ENCODE data around the gene DIPK2A. TPM values are rescaled to one million over a fixed set of nuclear protein-coding genes. Genes with fewer than 3 reads are reported as not detected.
A peak's percentile ranks its signal among the peaks of the same experiment; 100 is the strongest.

The DIPK2A gene
- total RNA-seq, 1 experiment from 2014 or later: 5.8 TPM

GRCh38 chr3:143951351-143951971 is 20.2 kb upstream of the DIPK2A start:
- Mint-ChIP-seq H3K4me1 (ENCODE audit: insufficient read depth, unreplicated experiment) (no peaks in the 10 kb centered on the region), H3K9me3 (ENCODE audit: unreplicated experiment) (no peaks in the 10 kb centered on the region), H3K27me3 (ENCODE audit: insufficient read depth, unreplicated experiment) (no peaks in the 10 kb centered on the region), H3K27ac (ENCODE audit: low read depth, unreplicated experiment) (no peak overlapping the region), H3K36me3 (ENCODE audit: insufficient read depth, unreplicated experiment) (no peaks in the 10 kb centered on the region), H3K4me3 (ENCODE audit: unreplicated experiment) (no peak overlapping the region)
- intact Hi-C loops (cut with micrococcal nuclease): loop anchor here (1.0 to 5.0 kb wide), 4 partner anchors 55 to 176 kb away; no protein-coding TSS in a partner anchor
- POLR2A ChIA-PET: interaction anchor here (0.9 kb wide), 1 partner anchor 68 kb away, joined by 3 read pairs; no protein-coding TSS in a partner anchor
- CTCF ChIA-PET: interaction anchor here (0.6 to 3.5 kb wide), 26 partner anchors 11 to 1936 kb away, joined by 3 to 29 read pairs (median 4); partner anchors contain the start of gene DIPK2A
- peak; percentile 62 for DNase-seq (ENCODE audit: unreplicated experiment)
- TF ChIP-seq CTCF (IDR thresholded peaks at IDR 0.05; ENCODE audit: unreplicated experiment): peak; percentile 56
- BruUV-seq (replicated peaks): no TSS peak

DNA sequence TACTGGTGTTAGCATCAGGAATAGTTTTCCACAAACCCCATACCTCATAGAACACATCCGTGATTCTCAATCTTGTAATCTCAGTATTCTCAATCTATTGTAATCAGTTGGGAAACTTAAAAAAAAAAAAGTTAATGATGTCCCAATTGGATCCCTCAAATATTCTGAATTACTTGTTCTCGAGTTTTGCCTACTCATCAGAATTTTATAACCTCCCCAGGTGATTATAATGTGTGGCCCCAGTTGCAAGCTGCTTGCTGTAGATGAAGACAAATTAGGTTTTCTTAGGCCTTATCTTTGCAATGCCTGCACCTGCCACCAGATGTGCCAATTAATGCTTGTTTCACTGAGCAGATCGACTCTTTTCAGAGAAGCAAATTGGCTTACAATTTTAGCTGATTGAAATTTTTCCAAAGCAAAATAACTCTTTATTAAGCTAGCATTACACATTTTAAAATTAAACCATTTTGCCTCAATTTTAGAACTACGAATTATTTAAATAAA is 19.0 kb upstream of the DIPK2A start:
- Mint-ChIP-seq H3K4me1 (ENCODE audit: insufficient read depth, unreplicated experiment) (no peaks in the 10 kb centered on the region), H3K4me3 (ENCODE audit: unreplicated experiment) (no peak overlapping the region), H3K9me3 (ENCODE audit: unreplicated experiment) (no peaks in the 10 kb centered on the region), H3K36me3 (ENCODE audit: insufficient read depth, unreplicated experiment) (no peaks in the 10 kb centered on the region), H3K27ac (ENCODE audit: low read depth, unreplicated experiment) (no peak overlapping the region), H3K27me3 (ENCODE audit: insufficient read depth, unreplicated experiment) (no peaks in the 10 kb centered on the region)
- no peak for TF ChIP-seq CTCF (IDR thresholded peaks at IDR 0.05; ENCODE audit: unreplicated experiment)
- no peak for DNase-seq (ENCODE audit: unreplicated experiment)
- intact Hi-C loops (cut with micrococcal nuclease): loop anchor here (5.0 kb wide), 1 partner anchor 155 kb away; no protein-coding TSS in a partner anchor
- ChIA-PET CTCF (interaction anchor here (0.6 to 3.5 kb wide), 21 partner anchors 8 to 1005 kb away, joined by 3 to 29 read pairs (median 4); partner anchors contain the start of gene DIPK2A), POLR2A (interaction anchor here (0.6 to 1.2 kb wide), 3 partner anchors 19 to 381 kb away, joined by 4 to 8 read pairs (median 4); partner anchors contain the start of gene DIPK2A)
- BruUV-seq (replicated peaks): no TSS peak

DNA sequence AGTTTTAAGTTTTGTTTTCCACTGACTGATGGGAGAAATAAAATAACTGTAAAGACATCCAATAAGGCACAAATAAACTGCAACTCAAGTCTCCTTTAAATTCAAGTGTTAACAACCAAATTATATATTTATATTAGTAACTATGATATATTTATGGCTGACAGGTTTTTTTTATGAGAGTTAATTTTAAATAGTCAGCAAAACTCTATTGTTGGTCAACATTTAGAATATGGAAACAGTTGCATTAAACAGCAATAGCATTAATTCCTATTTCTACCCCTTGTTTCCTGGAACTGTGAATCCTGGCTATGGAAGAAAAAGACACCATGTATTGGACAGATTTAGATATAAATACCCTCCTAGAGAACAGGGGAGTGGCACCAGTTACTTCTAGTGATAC is 16.5 kb upstream of the DIPK2A start:
- intact Hi-C loops (cut with micrococcal nuclease): no loop called here
- CTCF ChIA-PET: interaction anchor here (0.6 to 0.8 kb wide), 2 partner anchors 14 to 339 kb away, joined by 3 read pairs; no protein-coding TSS in a partner anchor
- no TSS peak for BruUV-seq (replicated peaks)
- H3K27me3 Mint-ChIP-seq (ENCODE audit: insufficient read depth, unreplicated experiment): no peaks in the 10 kb centered on the region
- H3K4me3 Mint-ChIP-seq (ENCODE audit: unreplicated experiment): no peak overlapping the region
- TF ChIP-seq CTCF (IDR thresholded peaks at IDR 0.05; ENCODE audit: unreplicated experiment): no peak
- H3K27ac Mint-ChIP-seq (ENCODE audit: low read depth, unreplicated experiment): no peak overlapping the region
- POLR2A ChIA-PET: interaction anchor here (1.3 kb wide), 1 partner anchor 16 kb away, joined by 7 read pairs; the partner anchor contains the start of gene DIPK2A
- no peaks in the 10 kb centered on the region for H3K4me1 Mint-ChIP-seq (ENCODE audit: insufficient read depth, unreplicated experiment)
- H3K9me3 Mint-ChIP-seq (ENCODE audit: unreplicated experiment): peaks cover 12% of the 10 kb centered on the region
- no peaks in the 10 kb centered on the region for H3K36me3 Mint-ChIP-seq (ENCODE audit: insufficient read depth, unreplicated experiment)
- DNase-seq (ENCODE audit: unreplicated experiment): no peak

- no peak for TF ChIP-seq CTCF (IDR thresholded peaks at IDR 0.05; ENCODE audit: unreplicated experiment)
- POLR2A ChIA-PET: interaction anchor here (1.0 kb wide), 1 partner anchor 13 kb away, joined by 5 read pairs; no protein-coding TSS in a partner anchor
- Mint-ChIP-seq H3K36me3 (ENCODE audit: insufficient read depth, unreplicated experiment) (no peaks in the 10 kb centered on the region), H3K27ac (ENCODE audit: low read depth, unreplicated experiment) (no peak overlapping the region), H3K4me1 (ENCODE audit: insufficient read depth, unreplicated experiment) (no peaks in the 10 kb centered on the region), H3K27me3 (ENCODE audit: insufficient read depth, unreplicated experiment) (no peaks in the 10 kb centered on the region), H3K9me3 (ENCODE audit: unreplicated experiment) (peaks cover 12% of the 10 kb centered on the region), H3K4me3 (ENCODE audit: unreplicated experiment) (no peak overlapping the region)
- DNase-seq (ENCODE audit: unreplicated experiment): no peak
- intact Hi-C loops (cut with micrococcal nuclease): no loop called here
- no TSS peak for BruUV-seq (replicated peaks)
- CTCF ChIA-PET: interaction anchor here (0.6 to 1.3 kb wide), 4 partner anchors 18 to 183 kb away, joined by 3 to 5 read pairs (median 4); no protein-coding TSS in a partner anchor
These were observed 14.8 kb upstream of the DIPK2A start for GRCh38 chr3:143956838-143957237.
